HG02870 (cell line): ENCODE measurements around the gene COPS4.
"Not testable (repeated sequence)": the region's sequence is repeated elsewhere in the genome, so short reads cannot be mapped to it uniquely, and the experiment has no call there.

Experiments
- ATAC-seq: cut with Tn5 transposase; IDR thresholded peaks from one replicate; pipeline ENCODE4 v1.9.1; 2021; ENCODE audit warnings: mild to moderate bottlenecking, moderate library complexity; ENCODE audit not compliant: unreplicated experiment

The COPS4 gene

DNA sequence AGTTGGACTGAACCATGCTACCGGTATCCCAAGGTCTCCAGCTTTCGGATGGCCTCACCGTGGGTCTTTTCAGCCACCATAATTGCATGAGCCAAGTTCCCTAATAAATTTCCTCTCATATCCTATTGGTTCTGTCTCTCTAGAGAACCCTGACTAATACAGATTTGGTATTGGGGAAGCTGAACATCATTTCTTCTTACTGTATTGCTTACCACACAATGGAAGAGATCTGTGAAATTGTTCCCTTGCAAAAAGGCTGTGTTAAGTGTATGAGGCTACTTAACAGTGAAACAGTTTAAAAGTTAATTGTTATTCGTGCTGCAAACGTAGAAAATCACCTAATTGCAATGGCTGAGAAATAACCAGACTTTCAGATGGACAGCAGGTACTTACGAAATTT is 45.6 kb downstream of the COPS4 start:
- ATAC-seq, result peak; percentile 57

DNA sequence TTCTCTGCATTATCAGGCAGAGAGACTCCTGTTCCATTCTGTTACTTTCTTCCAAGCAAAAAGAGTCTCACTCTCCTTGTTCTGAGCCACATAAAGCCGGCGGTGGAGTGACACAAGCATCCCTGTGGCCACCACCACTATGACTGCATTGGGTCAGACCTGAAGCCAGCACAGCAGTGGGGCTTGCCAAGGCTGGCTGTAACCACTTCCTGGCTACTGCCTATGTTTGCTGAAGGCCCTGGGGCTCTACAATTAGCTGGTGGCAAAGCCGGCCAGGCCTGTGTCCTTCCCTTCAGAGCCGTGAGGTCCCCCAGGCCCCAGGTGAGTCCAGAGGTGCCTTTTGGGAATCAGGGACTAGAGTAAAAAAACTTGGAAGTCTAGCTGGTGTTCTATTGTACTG is 47.8 kb downstream of the COPS4 start:
- no peak for ATAC-seq

DNA sequence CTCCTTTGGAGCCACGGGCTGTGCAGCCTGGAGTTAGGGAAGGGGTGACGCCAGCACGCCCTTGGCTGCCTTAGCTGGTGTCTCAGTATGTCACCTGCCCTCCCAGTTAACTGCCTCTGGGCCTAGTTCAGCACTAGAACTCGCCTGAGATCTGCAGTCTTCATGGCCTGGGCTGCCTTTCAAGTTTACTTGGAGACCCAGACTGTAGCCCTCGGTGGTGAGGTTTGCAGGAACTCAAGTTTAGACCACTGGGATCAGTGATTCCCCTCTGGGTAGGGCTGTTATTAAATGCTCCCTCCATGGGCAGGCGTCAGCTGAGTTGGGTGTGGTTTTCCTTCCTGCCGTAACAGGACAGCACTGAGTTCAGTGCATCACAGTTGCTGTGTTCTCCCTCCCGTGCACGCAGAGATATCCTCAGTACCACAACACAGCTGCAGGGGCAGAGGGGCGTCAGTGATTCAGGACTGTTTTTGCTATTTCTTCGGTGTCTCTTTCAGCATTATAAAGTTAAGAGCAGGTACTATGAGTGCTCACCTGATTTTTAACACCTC is 49.0 kb downstream of the COPS4 start:
- ATAC-seq, result no peak

DNA sequence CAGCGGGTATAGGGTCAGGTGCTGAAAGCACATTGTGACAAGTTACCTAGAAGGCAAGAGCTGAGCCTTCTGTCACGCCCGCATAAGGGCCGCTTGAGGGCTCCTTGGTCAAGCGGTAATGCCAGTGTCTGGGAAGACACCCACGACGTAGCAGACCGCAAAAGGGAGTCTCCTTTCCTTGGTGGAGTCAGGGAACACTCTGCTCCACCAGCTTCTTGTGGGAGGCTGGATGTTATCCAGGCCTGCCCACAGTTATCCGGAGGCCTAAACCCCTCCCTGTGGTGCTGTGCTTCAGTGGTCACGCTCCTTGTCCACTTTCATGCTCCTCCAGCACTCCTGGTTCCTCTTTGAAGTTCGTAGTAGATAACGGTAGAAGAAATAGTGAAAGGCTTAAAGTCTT is 50.0 kb downstream of the COPS4 start:
- ATAC-seq, result not testable (repeated sequence)

DNA sequence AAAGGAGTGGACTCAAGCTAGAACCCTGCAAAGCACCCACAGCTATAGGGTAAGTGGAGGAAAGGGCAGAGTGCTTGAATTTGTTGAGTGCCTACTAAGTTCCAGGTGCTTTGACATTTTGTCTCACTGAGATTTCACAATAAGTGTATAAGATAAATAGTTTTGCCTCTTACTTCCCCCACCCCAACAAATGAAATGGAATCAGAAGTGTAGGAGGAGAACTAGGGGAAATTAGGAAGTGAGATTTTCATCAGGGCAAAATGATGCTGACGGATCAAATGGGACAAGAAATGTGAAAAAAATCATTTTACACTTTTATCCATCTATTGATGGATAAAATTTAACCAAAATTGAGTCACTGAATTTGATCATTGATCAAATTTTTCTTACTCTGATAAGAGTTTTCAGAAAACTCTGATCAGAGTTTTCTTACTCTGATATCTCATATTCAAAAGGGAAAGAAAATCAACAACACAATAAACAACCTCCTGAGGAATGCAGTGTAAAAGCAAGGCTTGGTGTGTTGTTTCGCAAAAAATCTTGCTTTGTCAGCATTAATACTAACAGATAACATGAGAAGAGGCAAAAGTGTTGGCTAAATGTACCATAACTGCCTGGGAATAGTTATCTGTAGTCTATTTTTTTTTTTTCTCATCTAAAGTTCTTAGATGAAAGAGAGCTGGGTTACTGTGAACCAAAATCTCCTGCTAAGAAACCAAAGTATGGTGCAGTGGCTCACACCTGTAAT is 54.6 kb downstream of the COPS4 start:
- ATAC-seq, result no peak

DNA sequence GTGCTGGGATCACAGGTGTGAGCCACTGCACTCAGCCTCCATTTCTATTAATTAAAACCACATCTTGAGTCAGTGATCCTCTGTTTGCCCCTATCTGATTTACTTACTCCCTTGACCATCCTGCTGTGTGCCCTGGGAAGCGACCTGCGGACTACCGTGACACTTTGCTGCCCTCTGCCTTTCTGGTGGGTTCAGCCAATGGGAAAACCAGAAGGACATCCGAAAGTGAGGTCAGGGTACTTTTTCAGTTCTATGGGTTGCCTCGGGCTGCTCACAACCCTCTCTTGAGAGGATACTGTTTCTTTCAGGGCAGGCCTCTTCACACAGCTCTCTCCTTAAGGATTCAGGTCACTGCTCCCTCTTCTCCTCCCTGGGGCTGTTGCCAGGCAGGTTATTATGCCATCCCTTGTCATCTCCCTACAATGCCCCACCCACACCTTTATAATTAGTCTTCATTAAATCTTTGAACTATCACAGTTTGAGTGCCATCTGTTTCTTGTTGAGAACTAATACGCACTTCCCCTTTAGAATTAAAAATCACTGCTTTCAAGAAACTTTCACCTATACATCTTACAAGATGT is 58.2 kb downstream of the COPS4 start:
- ATAC-seq, result no peak

DNA sequence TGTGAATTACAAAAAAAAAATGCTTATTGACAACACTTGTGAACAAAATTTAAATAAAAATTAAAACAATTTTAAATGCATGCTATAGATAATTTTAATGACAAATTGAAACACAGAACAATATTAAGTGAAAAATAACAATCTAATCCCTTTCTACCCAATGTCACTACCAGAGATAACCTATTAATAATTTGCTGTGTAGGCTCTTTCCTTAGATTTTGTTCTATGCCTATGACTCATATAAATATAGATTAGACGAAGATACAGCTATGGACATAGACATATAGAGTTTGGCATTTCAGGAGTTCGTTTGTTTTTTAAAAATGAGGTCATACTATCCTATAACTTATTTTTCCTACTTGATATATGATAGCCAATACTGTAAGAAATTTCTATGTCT is 61.4 kb downstream of the COPS4 start:
- no peak for ATAC-seq

DNA sequence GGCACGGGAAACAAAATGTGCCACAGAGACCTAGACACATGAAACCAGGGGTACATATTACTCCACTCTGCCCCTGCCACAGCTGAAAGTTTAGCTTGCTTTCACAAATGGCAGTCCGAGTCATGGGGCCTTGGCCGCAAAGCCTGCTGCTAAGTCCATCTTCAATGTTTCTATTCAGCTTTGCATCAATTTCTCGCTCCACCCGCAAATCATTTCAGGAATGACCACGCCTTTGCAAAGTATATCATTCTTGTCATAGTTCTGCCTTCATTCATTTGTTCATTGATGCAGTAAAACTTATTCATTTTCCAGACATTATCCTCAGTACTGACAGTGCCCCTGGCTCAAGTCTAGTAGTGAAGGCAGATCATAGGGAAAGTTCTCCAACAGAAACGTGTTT is 70.0 kb downstream of the COPS4 start:
- ATAC-seq, result no peak

DNA sequence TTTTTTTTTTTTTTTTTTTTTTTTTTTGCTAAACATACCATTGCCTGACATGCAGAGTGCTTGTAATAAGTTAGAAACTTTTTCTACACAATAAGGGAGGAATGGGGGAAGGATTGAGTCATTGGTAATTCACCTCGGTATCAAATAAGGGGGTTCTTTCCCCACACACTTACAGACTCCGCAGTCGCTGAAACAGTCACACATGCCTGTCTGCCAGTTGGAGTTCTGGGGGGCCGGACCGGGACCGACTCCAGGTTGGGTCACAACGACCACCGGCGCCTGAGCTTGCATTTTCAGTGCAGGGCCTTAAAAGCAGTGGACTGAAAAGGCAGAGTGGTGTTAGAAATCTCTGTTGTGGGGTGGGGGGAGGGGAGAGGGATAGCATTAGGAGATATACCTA is 72.6 kb downstream of the COPS4 start:
- no peak for ATAC-seq

DNA sequence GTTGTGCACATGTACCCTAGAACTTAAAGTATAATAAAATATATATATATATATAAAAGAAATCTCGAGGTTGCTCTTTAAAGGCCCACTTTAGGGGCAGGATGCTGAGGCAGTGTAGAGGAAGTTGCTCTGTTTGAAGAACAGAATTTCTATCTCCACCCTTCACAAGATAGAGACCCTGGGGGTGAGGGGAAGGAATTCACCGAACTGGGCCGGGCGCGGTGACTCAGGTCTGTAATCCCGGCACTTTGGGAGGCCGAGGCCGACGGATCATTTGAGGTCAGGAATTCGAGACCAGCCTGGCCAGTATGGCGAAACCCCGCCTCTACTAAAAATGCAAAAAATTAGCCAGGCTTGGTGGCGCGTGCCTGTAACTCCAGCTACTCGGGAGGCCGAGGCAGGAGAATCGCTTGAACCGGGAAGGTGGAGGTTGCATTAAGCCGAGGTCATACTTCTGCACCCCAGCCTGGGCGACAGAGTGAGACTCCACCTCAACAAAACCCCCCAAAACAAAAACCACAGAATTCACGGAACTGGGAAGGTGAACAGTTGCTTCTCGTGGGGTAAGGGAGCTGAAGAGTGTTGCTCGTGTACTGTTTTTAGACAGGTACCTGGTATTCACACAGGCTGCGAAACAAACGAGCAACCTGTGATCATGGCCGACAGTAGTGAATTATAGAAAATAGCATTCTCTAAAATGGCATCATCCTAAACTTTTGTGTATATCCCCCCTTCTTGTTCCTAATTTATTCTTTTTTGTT is 73.3 kb downstream of the COPS4 start:
- no peak for ATAC-seq

DNA sequence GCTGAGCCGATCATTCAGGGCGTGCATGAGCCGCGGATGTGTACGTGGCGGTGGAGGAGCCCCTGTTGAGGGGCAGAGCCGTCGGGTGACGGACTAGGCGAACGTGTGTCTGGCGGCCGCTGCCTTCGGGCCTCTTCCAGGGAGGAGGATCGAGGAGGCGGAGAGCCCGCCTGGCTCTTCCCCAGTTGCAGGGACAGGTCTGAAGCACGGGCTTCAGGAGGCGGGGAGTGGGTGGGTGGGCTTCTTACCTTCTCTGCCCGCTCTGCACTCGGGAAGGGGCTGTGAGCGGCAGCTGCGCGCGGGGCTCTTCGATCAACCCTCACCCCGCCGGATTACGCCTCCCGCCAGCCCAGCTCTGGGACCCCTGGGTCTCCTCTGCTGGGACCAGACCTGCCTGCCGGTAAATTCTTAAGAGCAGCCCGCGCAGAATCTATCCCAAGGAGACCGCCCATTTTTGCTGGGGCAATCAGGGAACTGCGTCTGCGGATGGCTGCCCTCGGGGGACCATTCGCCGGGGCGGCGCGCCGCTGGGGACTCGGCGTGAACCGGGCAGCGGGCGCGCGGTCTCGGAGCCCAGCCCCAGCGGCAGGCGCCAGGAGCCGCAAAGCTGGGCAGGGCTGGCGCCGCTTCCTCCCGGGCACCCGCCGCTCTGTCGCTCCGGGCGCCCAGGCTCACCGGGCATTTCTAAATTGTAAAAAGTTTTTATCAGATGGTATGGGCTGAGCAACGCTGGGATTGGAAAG is 74.7 kb downstream of the COPS4 start:
- ATAC-seq, result peak; percentile 18

DNA sequence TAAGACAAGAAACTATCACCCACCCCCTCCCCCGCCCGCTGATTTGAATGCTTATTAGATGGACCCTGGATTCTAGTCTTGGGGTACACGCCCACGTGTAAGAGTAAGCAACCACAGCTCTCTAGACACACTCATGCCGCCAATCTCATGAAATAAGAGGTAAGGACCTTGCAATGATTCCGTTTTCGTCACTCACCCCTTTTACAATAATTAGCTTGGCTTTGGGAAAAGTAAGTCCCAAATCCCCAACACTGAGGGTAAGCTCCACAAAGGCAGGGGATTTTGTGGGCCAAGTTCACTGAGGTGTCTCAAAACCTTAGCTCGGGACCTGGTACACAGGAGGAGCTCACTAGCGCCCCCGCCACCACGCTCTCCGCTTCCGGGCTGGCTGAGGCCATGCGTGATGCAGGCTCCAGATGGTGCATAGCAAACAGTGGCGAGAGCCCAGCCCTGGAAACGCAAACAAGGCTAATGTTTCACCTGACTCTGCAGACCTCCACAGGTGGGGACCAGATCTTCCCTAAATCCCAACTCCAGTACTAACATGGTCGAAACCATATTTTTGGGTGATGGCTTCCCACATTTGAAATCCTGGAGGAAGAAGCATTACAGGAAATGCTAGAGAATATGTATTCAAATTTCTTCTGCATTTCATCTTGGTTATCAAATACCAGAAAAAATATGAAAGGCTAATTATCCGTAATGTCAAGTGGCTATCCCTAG is 75.4 kb downstream of the COPS4 start:
- peak; percentile 82 for ATAC-seq

DNA sequence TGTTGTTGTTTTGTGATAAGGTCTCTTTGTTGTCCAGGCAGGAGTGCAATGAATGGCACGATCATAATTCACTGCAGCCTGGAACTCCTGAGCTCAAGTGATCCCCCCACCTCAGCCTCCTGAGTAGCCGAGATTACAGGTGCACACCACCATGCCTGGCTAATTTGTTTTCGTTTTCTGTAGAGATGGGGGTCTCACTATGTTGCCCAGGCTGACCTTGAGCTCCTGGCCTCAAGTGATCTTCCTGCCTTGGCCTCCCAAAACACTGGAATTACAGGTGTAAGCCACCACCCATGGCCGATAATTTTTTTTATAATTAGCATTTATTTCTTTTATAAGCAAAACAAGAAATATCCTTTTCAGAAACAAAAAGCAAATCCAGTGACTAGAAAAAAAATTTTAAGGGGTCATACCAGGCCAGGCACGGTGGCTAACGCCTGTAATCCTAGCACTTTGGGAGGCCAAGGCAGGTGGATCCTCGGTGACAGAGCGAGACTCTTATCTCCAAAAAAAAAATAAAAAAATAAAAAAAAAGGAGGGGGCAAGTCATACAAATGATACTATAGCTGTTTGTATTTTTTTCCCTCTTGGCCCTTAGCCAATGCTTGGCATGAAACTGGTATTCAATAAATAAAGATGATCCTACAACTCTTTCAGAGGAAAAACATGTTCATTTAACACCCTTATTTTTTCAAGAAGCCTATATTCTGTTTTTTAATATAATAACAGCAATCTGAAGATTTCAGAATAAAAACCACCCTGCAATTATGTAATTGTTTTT is 76.2 kb downstream of the COPS4 start:
- ATAC-seq, result no peak

DNA sequence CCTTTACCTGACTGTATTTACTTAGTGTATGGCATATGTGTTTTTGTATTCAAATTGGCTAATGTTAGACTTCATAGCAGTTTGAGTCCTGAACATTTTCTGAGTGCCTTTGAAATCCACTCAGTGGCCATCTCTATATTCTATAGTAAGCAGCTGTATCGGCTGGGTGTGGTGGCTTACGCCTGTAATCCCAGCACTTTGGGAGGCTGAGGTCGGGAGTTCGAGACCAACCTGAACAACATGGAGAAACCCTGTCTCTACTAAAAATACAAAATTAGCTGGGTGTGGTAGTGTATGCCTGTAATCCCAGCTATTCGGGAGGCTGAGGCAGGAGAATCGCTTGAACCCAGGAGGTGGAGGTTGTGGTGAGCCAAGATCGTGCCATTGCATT is 76.8 kb downstream of the COPS4 start:
- ATAC-seq, result not testable (repeated sequence)

DNA sequence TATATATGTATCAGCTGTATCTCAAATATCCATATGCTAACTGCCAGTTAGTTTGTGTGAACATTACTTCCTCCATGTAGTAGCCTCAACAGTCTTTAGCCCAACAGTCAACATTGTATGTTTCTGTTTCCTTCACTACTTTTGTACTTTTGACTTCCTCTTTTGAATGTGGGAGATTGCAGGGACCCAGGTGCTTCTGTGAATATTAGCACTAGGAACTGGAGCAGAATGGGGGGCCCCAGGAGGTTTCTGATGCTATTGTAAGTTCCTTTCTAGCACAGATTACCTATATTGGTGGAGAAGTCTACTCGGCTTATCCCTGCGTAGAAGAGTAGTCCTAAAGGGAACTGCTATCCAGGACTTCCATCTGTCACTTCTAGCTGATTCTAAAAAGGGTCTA is 77.2 kb downstream of the COPS4 start:
- ATAC-seq, result no peak

DNA sequence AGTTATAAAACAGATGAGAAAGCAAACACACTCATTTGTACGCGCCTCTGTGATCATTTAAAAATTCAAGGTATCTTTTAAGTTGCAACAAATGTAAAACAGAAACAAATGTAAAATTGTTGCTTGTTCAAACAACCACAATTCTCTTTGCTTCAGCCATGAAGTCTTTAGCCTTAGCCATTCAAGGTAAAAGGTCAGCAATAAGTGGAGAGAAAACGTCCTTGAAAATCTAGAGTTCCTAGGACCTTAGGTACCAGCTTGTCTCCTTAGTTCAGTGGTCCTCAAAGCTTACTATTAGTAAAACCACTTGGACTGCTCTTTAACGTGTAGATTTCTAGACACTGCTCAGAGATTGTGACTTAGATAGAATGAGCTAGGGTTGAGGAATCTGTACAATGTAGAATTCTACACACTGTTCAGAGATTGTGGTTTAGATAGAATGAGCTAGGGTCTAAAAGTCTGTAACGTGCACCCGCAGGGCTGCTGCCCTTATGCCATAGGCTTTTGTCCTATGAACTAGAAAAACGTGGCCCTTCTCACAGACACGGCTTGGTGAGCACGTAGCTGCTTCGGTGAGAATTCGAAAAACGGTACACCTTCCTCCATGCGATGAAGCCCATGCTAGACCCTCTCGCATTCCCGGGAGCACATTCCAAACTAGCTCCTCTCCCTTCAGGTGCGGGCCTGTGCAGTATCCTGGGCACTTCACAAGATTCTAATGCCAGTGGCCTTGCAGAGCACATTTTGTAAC is 77.9 kb downstream of the COPS4 start:
- no peak for ATAC-seq

DNA sequence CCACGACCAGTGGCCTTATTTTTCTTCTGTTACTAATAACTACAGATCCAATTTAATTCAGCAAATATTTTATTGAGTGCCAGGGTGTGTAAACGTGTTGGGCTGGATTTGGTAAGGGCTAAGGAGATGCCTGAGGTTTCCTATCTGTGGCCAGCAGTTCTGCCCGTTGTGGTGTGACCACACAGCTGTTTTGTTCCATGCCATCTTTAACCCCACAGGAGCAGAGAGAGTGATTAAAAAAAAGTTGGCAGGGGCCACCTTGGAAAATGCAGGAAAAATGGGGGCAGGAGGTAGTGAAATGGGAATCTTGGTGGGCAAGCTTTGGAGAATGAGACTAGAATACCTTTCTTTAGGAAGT is 78.4 kb downstream of the COPS4 start:
- ATAC-seq, result no peak

DNA sequence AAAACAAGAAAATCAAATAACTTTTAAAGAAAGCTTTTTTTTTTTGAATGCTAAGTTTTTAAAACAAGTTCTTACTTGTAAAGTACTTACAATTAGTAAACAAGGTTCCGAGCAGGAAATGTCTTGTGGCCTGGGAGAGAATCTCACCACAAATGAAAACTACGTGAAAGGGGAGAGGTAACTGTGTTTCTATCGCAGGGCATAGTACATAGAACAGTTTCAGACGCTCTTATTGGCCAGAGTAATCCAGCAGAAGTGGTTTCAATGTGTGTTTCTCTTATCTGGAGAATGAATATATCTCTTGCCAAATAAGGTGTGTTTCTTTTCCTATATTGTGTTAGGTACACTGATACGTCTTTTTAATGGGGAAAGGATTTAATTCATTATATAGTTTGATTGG is 79.6 kb downstream of the COPS4 start, which contains the start of gene PLAC8:
TSS of gene PLAC8 (minus strand) at position 154 of the 400 bp plus-strand sequence. CDS start 6,808 bp downstream, outside the sequence.
- peak; percentile 33 for ATAC-seq

DNA sequence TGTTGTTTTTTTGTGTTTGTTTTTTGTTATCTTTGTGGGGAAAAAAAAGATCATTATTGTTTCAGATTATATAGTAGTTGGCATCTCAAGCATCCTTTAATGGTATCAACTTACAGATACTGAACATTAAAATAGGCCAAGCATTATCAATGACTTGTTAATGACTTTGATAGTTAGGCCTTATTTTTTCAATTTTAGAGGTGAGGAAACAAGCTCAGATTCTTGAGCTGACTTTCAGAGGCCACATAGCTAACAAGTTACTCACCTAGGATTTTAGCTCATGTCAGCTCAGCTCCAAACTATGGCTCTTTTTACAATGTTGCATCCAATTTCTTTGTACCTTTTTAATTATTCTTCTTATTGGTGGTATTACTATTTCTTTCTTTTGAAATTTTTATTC is 80.0 kb downstream of the COPS4 start:
- no peak for ATAC-seq
